SK-N-SH (cell line): ENCODE data around the gene SNAP91. TPM values are rescaled to one million over a fixed set of nuclear protein-coding genes. Genes with fewer than 3 reads are reported as not detected.

ENCODE experiments used
- CTCF ChIA-PET: fragments of 300-600, 350-600 bp; formaldehyde crosslinking; extraction: SDS; loops from one replicate; lab custom pipeline; 2021; lab: Yijun Ruan, JAX
- POLR2A ChIA-PET: fragments of 350-600 bp; sonication (Branson Sonifier 250); formaldehyde crosslinking; extraction: SDS; loops from one replicate; lab custom pipeline; 2020; ENCODE audit warnings: antibody characterized with exemption, inconsistent platforms; lab: Yijun Ruan, JAX
- DNase-seq: peaks from one replicate; pipeline ENCODE4 v3.0.0; 2012
- H2AFZ ChIP-seq: fragments of 200-600 bp; sonication (generic); 2 replicates; pipeline ENCODE4 v1.8.1; 2016; ENCODE audit warnings: antibody characterized with exemption, mild to moderate bottlenecking, low read depth
- H3F3A ChIP-seq: fragments of 200-600 bp; sonication (generic); replicated peaks from 2 replicates; pipeline ENCODE3; 2016; ENCODE audit warnings: antibody characterized with exemption, mild to moderate bottlenecking; ENCODE audit not compliant: insufficient read depth
- H3K27ac ChIP-seq, 2 experiments: fragments of 200-500 bp in 1 of 2; fragments of 200-600 bp in 1 of 2; sonication (Bioruptor generic) in 1 of 2; sonication (generic), shearing (Covaris generic) in 1 of 2; 2 replicates each; pipeline versions ENCODE4 v1.5.1 to v1.6.1; 2014 to 2016; ENCODE audit warnings: low read depth in 2 of 2, inconsistent platforms in 1 of 2, low read length in 1 of 2, mild to moderate bottlenecking in 1 of 2, mixed read lengths in 1 of 2
- H3K27me3 ChIP-seq: fragments of 200-600 bp; sonication (generic), shearing (Covaris generic); 2 replicates; pipeline ENCODE4 v1.6.1; 2016; ENCODE audit warnings: mixed run types; ENCODE audit not compliant: insufficient read depth
- H3K36me3 ChIP-seq, 2 experiments: fragments of 200-500 bp in 1 of 2; fragments of 200-600 bp in 1 of 2; sonication (Bioruptor generic) in 1 of 2; sonication (generic) in 1 of 2; replicated peaks in 1 of 2; 2 replicates each; pipeline versions ENCODE3 to v1.5.1; 2014 to 2016; ENCODE audit warnings: low read length in 1 of 2, mild to moderate bottlenecking in 1 of 2; ENCODE audit not compliant: insufficient read depth in 2 of 2, control insufficient read depth in 1 of 2
- H3K4me1 ChIP-seq, 2 experiments: fragments of 200-500 bp in 1 of 2; fragments of 200-600 bp in 1 of 2; sonication (Bioruptor generic) in 1 of 2; sonication (generic), shearing (Covaris generic) in 1 of 2; 2 replicates each; pipeline versions ENCODE4 v1.5.1 to v1.6.1; 2014 to 2016; ENCODE audit warnings: low read depth in 1 of 2, low read length in 1 of 2, mixed run types in 1 of 2; ENCODE audit not compliant: insufficient read depth in 2 of 2, control insufficient read depth in 1 of 2
- H3K4me2 ChIP-seq: fragments of 200-600 bp; sonication (generic), shearing (Covaris generic); 2 replicates; pipeline ENCODE4 v1.6.1; 2017; ENCODE audit warnings: mixed run types
- H3K4me3 ChIP-seq, 2 experiments: fragments of 200-500 bp in 1 of 2; fragments of 200-600 bp in 1 of 2; sonication (Bioruptor generic) in 1 of 2; sonication (generic), shearing (Covaris generic) in 1 of 2; 2 replicates each; pipeline versions ENCODE4 v1.5.1 to v1.8.1; 2014 to 2016; ENCODE audit warnings: low read depth in 2 of 2, inconsistent platforms in 1 of 2, low read length in 1 of 2, mild to moderate bottlenecking in 1 of 2, mixed read lengths in 1 of 2, moderate library complexity in 1 of 2
- H3K79me2 ChIP-seq: fragments of 200-600 bp; sonication (generic); 2 replicates; pipeline ENCODE4 v1.8.1; 2017; ENCODE audit warnings: mild to moderate bottlenecking; ENCODE audit not compliant: insufficient read depth
- H3K9ac ChIP-seq: fragments of 200-600 bp; sonication (generic); 2 replicates; pipeline ENCODE4 v1.6.1; 2017; ENCODE audit warnings: mixed run types
- H3K9me2 ChIP-seq: fragments of 200-600 bp; sonication (generic); 2 replicates; pipeline ENCODE4 v1.6.1; 2017; ENCODE audit warnings: mixed run types
- H3K9me3 ChIP-seq: fragments of 200-600 bp; sonication (generic); 2 replicates; pipeline ENCODE4 v1.6.1; 2017; ENCODE audit warnings: mixed run types, mild to moderate bottlenecking, moderate library complexity
- H4K20me1 ChIP-seq: fragments of 200-600 bp; sonication (generic); 2 replicates; pipeline ENCODE4 v1.6.1; 2017; ENCODE audit warnings: mild to moderate bottlenecking, mixed run types; ENCODE audit not compliant: insufficient read depth
- CHD2 ChIP-seq: fragments of 150-350 bp; IDR thresholded peaks from 2 replicates; pipeline ENCODE4 v1.6.1; 2018; ENCODE audit warnings: low read length; ENCODE audit not compliant: partially characterized antibody
- CTCF ChIP-seq: fragments of 200-600 bp; sonication (generic); IDR thresholded peaks from 2 replicates; pipeline ENCODE4 v1.6.1; 2017; ENCODE audit warnings: antibody characterized with exemption, mild to moderate bottlenecking, moderate library complexity
- EZH2phosphoT487 ChIP-seq: fragments of 200-600 bp; sonication (generic); IDR thresholded peaks from 2 replicates; pipeline ENCODE4 v1.6.1; 2017; ENCODE audit warnings: low read depth, mixed run types, mild to moderate bottlenecking, antibody characterized with exemption, moderate library complexity, borderline replicate concordance
- FOXJ3 ChIP-seq: sonication (generic); formaldehyde crosslinking; IDR thresholded peaks from 2 replicates; pipeline ENCODE4 v1.5.1; 2020; ENCODE audit warnings: mild to moderate bottlenecking, missing genetic modification reagents
- IRF3 ChIP-seq: fragments of 150-350 bp; IDR thresholded peaks from 2 replicates; pipeline ENCODE4 v1.6.1; 2016; ENCODE audit warnings: mild to moderate bottlenecking, low read depth, low read length
- JUND ChIP-seq: IDR thresholded peaks from 2 replicates; pipeline ENCODE4 v1.4.0; 2012
- MAX ChIP-seq: IDR thresholded peaks from 2 replicates; pipeline ENCODE4 v1.4.0; 2012; ENCODE audit warnings: low read depth
- NRF1 ChIP-seq: IDR thresholded peaks from 2 replicates; pipeline ENCODE4 v1.6.1; 2012; ENCODE audit warnings: low read depth, mild to moderate bottlenecking, low read length
- PBX3 ChIP-seq: IDR thresholded peaks from 2 replicates; pipeline ENCODE4; 2012
- RAD21 ChIP-seq: IDR thresholded peaks from 2 replicates; pipeline ENCODE4 v1.6.1; 2012; ENCODE audit warnings: mild to moderate bottlenecking, low read length
- SIN3A ChIP-seq: IDR thresholded peaks from 2 replicates; pipeline ENCODE4 v1.6.1; 2012; ENCODE audit warnings: low read depth, mild to moderate bottlenecking, low read length, moderate library complexity, borderline replicate concordance
- TCF12 ChIP-seq: IDR thresholded peaks from 2 replicates; pipeline ENCODE4 v1.4.0; 2012
- USF2 ChIP-seq: fragments of 150-350 bp; IDR thresholded peaks from 2 replicates; pipeline ENCODE4 v1.6.1; 2017; ENCODE audit warnings: antibody characterized with exemption, low read length, low read depth, borderline replicate concordance
- WGBS: methylation state at CpG from one replicate; pipeline ENCODE4 v1.1.6; 2017; ENCODE audit warnings: low lambda C conversion rate; 5-methylcytosine and 5-hydroxymethylcytosine counted together
- polyA plus RNA-seq, 3 experiments: library from polyadenylated mRNA; depleted of rRNA; stranded (reverse); fragments of >200 nt; gene quantifications; 2 replicates each; pipeline ENCODE4 v1.2.3, GENCODE V29; 2012

Gene SNAP91
- polyA plus RNA-seq, 1 of the 3 experiments (the other 2 are of a cell fraction), result 0.64 TPM

GRCh38 chr6:83536034-83536646, 172.8 kb downstream of the SNAP91 start (continued):
- peak; percentile 91 for TF ChIP-seq CTCF
- TF ChIP-seq SIN3A, result no peak
- no peak for TF ChIP-seq PBX3
- no peak for TF ChIP-seq JUND
- no peak for TF ChIP-seq NRF1
- TF ChIP-seq MAX, result no peak
- no peak for TF ChIP-seq IRF3
- TF ChIP-seq FOXJ3 (CRISPR knock-in tag), result no peak
- TF ChIP-seq, all 33 proteins: peak for 2

- Histone ChIP-seq H3K36me3 (no peaks in the 10 kb centered on the region), H3K9ac (no peak overlapping the region), H3K27me3 (no peaks in the 10 kb centered on the region), H3K9me2 (no peaks in the 10 kb centered on the region), H3K27ac (no peak overlapping the region), H3K4me2 (no peak overlapping the region), H3K79me2 (no peaks in the 10 kb centered on the region), H3K9me3 (no peaks in the 10 kb centered on the region), H4K20me1 (no peaks in the 10 kb centered on the region), H3K4me1 (peaks cover 0 to 11% of the 10 kb centered on the region in 2 experiments; a peak in 2 of 4 replicates), H3F3A (no peaks in the 10 kb centered on the region), H3K4me3 (no peak overlapping the region), H2AFZ (no peak overlapping the region)
- ChIA-PET CTCF (interaction anchor here (0.6 to 3.3 kb wide), 8 partner anchors 11 to 453 kb away, joined by 3 to 16 read pairs (median 6); partner anchors contain the start of genes DOP1A and UBE3D), POLR2A (no interaction called here)
- 0 out of 2 replicates have a peak, but pooled peaks have one; percentile 9 for TF ChIP-seq TCF12
- TF ChIP-seq CHD2, result no peak
- TF ChIP-seq USF2, result no peak
- peak; percentile 54 for TF ChIP-seq CTCF
- peak; percentile 52 for TF ChIP-seq RAD21
- TF ChIP-seq EZH2phosphoT487, result no peak
- 74% methylated on average over 4 of the region's 4 CpGs for WGBS
- DNase-seq, result peak; percentile 37
Measured at GRCh38 chr6:83518816-83519480, 190.0 kb downstream of the SNAP91 start.
